Body of pancreas (tissue), 4 donors: Measurements from ENCODE around the gene COL4A4. TPM values are rescaled to one million over a fixed set of nuclear protein-coding genes. Genes with fewer than 3 reads are reported as not detected.

Source experiments
- ATAC-seq: fragments of 150-250 bp; one replicate; pipeline ENCODE4 v1.9.1; 2016
- DNase-seq, 4 donors: peaks; one replicate each; pipeline ENCODE4 v3.0.0-alpha.2; 2019
- H3K27ac ChIP-seq, 4 donors: fragments of 200-600 bp; sonication (generic); 1 replicate in 3 of 4; 2 replicates in 1 of 4; pipeline versions ENCODE4 v1.5.1 to v1.6.1; 2016 to 2019; ENCODE audit warnings: mild to moderate bottlenecking in 1 of 4, mixed read lengths in 1 of 4, moderate library complexity in 1 of 4
- H3K27me3 ChIP-seq, 2 donors: fragments of 200-600 bp; sonication (generic); one replicate each; pipeline ENCODE4 v1.6.0; 2016; ENCODE audit warnings: mild to moderate bottlenecking in 1 of 2
- H3K36me3 ChIP-seq, 2 donors: fragments of 200-600 bp; sonication (generic); replicated peaks in 1 of 2; 2 replicates each; pipeline ENCODE4 v1.5.1; 2016; ENCODE audit warnings: low read depth in 2 of 2; ENCODE audit not compliant: insufficient read depth in 1 of 2
- H3K4me1 ChIP-seq: fragments of 200-600 bp; sonication (generic); one replicate; pipeline ENCODE4 v1.6.0; 2016
- H3K4me3 ChIP-seq, 2 donors: fragments of 200-600 bp; sonication (generic); 1 replicate in 1 of 2; 2 replicates in 1 of 2; pipeline ENCODE4 v1.5.1; 2016 to 2019
- H3K9me3 ChIP-seq, 3 donors: fragments of 200-600 bp; sonication (generic); 1 replicate in 2 of 3; 2 replicates in 1 of 3; pipeline ENCODE4 v1.5.1; 2016
- CTCF ChIP-seq, 7 experiments: fragments of 450-650 bp in 4 of 7; fragments of 200-600 bp in 3 of 7; sonication (generic) in 3 of 7; IDR thresholded peaks; one replicate each; pipeline ENCODE4 v1.5.1; 2016 to 2019; ENCODE audit warnings: antibody characterized with exemption in 7 of 7
- POLR2A ChIP-seq, 3 donors: fragments of 450-650 bp; IDR thresholded peaks; one replicate each; pipeline ENCODE4 v1.6.1; 2016; ENCODE audit warnings: antibody characterized with exemption in 3 of 3, mild to moderate bottlenecking in 2 of 3
- WGBS, 2 donors: methylation state at CpG; one replicate each; pipeline ENCODE4 v1.1.5; 2017; 5-methylcytosine and 5-hydroxymethylcytosine counted together
- intact Hi-C: fragments of 100-400 bp; cut with DNase I; formaldehyde crosslinking; loops from one replicate; pipeline ENCODE4 v1.15.1; 2023
- small RNA-seq: library from RNA; depleted of rRNA; stranded (forward); fragments of <200 nt; gene quantifications from one replicate; pipeline ENCODE3, GENCODE V24; 2016
- total RNA-seq, 2 donors: library from RNA; depleted of rRNA; stranded (reverse); fragments of >200 nt; gene quantifications; one replicate each; pipeline ENCODE4 v1.1.0, GENCODE V29; 2016

The COL4A4 gene
- total RNA-seq, 2 donors from 2014 or later, result 2.3 to 10.5 TPM

DNA sequence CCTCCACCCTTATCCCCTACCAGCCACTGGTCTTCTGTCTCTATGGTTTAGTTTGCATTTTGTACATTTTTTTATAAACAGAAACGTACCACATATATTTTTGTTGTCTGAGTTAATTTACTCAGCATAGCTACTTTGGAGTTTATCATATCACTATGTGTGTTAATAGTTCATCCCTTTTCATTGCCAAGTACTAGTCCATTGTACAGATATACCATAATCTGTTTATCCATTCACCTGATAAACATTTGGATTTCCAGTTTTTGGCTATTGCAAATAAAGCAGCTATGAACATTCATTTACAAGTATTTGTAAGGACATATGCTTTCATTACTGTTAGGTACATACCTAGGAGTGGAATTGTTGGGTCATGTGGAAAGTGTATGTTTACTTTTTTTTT, 204.6 kb downstream of the COL4A4 start:
- WGBS, 2 donors, result 86 to 97% methylated on average over 1 of the region's 1 CpG
- Histone ChIP-seq H3K4me3 (no peak overlapping the region), H3K27me3 (no peaks in the 10 kb centered on the region), H3K4me1 (no peaks in the 10 kb centered on the region), H3K9me3 (no peaks in the 10 kb centered on the region), H3K27ac (no peak overlapping the region), H3K36me3 (no peaks in the 10 kb centered on the region)
- no peak for ATAC-seq
- TF ChIP-seq CTCF (IDR thresholded peaks at IDR 0.05) (no peak), POLR2A (IDR thresholded peaks at IDR 0.05) (no peak)
- intact Hi-C loops, result no loop called here
- DNase-seq, result no peak

DNA sequence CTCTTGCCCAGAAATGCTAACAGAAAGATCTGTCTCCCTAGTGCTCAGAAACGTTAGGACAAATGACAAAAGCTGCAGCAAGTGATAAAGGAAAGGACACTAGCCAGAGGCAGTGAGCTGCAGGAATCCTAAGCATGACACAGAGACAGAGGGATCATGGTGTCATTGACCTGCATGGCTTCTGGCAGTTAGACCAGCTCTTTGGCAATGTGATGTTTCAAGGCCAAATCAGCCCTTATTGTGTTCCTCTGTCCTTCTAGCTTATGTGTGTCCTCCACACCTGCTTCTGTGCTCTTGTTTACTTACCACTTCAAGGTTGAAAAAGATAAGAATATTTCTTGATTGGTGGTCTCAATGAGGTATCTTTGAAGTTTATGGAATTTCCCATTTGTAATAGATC, 207.3 kb downstream of the COL4A4 start:
- TF ChIP-seq POLR2A (IDR thresholded peaks at IDR 0.05) (no peak), CTCF (IDR thresholded peaks at IDR 0.05) (no peak)
- WGBS, 2 donors, result 6 to 26% methylated on average over 1 of the region's 1 CpG
- Histone ChIP-seq H3K9me3 (no peaks in the 10 kb centered on the region), H3K4me1 (no peaks in the 10 kb centered on the region), H3K27me3 (no peaks in the 10 kb centered on the region), H3K36me3 (no peaks in the 10 kb centered on the region), H3K4me3 (no peak overlapping the region), H3K27ac (no peak overlapping the region)
- no peak for DNase-seq
- ATAC-seq, result no peak
- intact Hi-C loops, result no loop called here

GRCh38 chr2:226953826-226954225, 210.2 kb downstream of the COL4A4 start:
- no peak overlapping the region for H3K27ac ChIP-seq
- H3K4me1 ChIP-seq, result no peaks in the 10 kb centered on the region
- no peak overlapping the region for H3K4me3 ChIP-seq
- no peak for DNase-seq
- 85 to 88% methylated on average over 6 of the region's 6 CpGs for WGBS, 2 donors
- no peaks in the 10 kb centered on the region for H3K27me3 ChIP-seq
- intact Hi-C loops, result no loop called here
- ATAC-seq, result no peak
- TF ChIP-seq POLR2A (IDR thresholded peaks at IDR 0.05), result no peak
- TF ChIP-seq CTCF (IDR thresholded peaks at IDR 0.05), result no peak
- no peaks in the 10 kb centered on the region for H3K36me3 ChIP-seq
- H3K9me3 ChIP-seq, result no peaks in the 10 kb centered on the region

DNA sequence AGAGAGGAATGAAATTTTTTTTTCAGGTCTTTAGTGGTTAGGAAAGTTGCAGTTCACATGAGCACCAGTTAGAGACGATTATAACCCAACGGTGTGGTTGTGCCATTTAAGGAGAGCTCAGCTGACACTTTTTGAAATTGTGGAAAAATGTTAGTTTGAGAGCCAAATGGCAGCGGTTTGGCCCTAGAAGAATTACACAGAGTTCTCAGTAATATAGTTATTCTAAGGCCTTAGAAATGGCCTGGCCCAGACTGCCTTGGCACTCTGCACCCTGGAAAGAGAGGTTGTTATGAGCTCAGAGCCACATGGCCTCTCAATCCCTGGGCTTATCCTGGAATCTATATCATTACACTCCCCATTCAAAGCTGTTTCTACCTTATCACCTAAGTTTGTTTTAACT, 210.8 kb downstream of the COL4A4 start:
- 94 to 99% methylated on average over 3 of the region's 3 CpGs for WGBS, 2 donors

More for the DNA sequence above, 210.8 kb downstream of the COL4A4 start:
- Histone ChIP-seq H3K27me3 (no peaks in the 10 kb centered on the region), H3K36me3 (no peaks in the 10 kb centered on the region), H3K27ac (no peak overlapping the region), H3K9me3 (no peaks in the 10 kb centered on the region), H3K4me3 (no peak overlapping the region), H3K4me1 (no peaks in the 10 kb centered on the region)
- DNase-seq, result no peak
- TF ChIP-seq POLR2A (IDR thresholded peaks at IDR 0.05), result no peak
- no peak for TF ChIP-seq CTCF (IDR thresholded peaks at IDR 0.05)
- ATAC-seq, result no peak
- intact Hi-C loops, result no loop called here

Small RNA genes lying within 50 kb of the gene (small RNA-seq; reads per million reads assigned to genes)
- gene RF00554, result not detected

Other genes starting within 250 kb of the COL4A4 start
- gene COL4A3, start 419 bp upstream of the COL4A4 start, total RNA-seq, result 10 to 100 TPM in 1 of 2 donors, 1 to 10 TPM in 1; 1.6 to 16.5 TPM
- 100 to 1,000 TPM in 1 of 2 donors, 10 to 100 TPM in 1; 86.9 to 141 TPM for gene MFF, start 161.0 kb upstream of the COL4A4 start, total RNA-seq
- gene TM4SF20, start 215.1 kb upstream of the COL4A4 start, total RNA-seq, result not detected
- gene SCYGR1, start 223.7 kb upstream of the COL4A4 start, total RNA-seq, result not detected